Tracheal epithelial cell (primary cell): ENCODE measurements around the gene GNPTAB. TPM values are rescaled to one million over a fixed set of nuclear protein-coding genes. Genes with fewer than 3 reads are reported as not detected.

Experiments used
- total RNA-seq: library from RNA; depleted of rRNA; stranded (reverse); fragments of >200 nt; gene quantifications from 2 replicates; pipeline ENCODE4 v1.2.1, GENCODE V29; 2014

Gene GNPTAB
- total RNA-seq = 17.5 and 20.0 TPM in 2 replicates

DNA sequence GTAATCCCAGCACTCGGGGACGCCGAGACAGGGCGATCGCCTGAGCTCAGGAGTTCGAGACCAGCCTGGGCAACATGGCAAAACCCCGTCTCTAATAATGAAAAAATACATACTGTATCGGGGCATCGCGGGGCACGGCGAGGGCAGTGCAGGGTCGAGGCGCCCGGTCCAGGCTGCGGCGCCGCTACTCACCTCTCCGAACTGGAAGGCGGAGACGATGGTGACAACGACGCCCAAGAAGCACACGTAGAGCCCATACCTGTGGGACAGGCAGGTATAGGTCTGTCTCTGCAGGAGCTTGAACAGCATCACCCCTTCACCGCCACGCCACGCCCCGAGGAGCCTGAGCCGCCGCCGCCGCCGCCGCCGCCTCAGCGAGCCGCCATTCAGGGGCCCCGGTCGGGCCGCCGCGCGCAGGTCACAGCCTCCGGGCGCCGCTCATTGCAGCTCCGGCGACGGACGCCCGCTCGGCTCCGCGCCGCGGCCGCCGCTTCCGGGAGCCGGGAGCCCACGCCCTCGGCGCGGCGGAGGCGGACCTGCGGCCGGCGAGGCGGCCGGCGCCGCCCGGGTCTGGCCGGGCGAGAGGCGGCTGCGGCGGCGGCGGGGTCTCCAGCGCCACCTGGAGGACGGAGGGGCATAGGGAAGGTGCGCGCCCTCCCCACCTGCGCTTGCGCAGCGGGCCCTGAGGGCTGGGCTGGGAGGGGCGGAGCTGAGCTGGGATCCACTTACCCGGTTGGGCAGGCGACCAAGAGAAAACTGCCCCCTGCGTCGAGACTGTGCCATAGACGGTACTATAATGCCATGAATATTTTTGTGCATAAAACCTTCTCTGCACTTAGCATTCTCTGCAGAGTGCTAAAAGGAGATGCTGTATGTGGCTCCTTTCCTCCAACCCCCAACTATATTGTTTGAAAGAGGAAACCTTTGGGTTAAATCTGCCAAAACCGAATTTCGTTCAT, at the start of gene GNPTAB:
Gene GNPTAB (minus strand): TSS at position 593 of the 959 bp plus-strand sequence. CDS start 284 bp downstream, at position 309.

DNA sequence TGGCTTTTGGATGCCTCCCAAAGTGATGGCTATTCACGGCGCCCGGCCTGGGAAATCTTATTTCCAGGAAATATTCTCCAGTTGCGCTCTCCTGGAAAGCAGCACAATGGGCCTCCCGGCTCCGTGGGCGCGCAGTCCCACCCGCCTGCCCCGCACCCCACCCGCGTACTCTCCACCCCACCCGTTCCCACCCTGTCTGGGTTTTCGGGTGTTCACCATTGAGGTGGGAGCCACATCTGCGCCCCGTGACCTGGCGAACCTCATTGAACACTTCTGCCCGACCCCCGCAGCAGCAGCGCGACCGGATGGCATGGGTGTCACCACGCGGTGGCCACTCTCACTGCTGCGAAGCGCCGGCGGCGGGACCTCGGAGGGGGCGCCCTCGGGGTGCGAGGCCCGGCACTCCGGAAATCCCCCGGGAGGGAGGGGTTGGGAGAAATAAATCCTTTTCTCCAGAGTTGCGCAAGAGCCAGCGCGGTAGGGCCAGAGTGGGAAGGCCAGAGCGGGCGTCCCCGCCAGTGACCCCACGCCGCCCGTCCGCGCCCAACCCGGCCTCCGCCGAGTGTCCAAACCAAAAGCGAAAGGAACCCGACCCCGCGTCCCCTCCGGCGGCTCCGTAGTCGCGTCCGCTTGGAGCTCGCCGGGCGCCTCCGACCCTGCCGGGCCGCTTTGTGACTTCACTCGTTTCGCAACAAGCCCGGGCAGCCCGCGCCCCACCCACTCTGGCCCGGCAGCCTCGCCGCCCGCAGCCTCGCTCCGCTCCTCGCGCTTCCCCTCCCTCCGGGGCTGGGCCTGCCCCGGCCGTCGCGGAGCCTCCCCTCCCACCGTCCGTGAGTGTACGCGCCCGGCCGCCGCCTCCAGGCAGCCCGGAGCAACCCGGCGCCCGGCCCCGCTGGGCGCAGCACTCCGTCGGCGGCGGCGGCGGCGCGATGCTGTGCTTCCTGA, 46.4 kb upstream of the GNPTAB start, which contains the start of gene DRAM1:
Gene DRAM1 (plus strand): TSS at position 720 of the 945 bp plus-strand sequence. CDS start 210 bp downstream, at position 930.

DNA sequence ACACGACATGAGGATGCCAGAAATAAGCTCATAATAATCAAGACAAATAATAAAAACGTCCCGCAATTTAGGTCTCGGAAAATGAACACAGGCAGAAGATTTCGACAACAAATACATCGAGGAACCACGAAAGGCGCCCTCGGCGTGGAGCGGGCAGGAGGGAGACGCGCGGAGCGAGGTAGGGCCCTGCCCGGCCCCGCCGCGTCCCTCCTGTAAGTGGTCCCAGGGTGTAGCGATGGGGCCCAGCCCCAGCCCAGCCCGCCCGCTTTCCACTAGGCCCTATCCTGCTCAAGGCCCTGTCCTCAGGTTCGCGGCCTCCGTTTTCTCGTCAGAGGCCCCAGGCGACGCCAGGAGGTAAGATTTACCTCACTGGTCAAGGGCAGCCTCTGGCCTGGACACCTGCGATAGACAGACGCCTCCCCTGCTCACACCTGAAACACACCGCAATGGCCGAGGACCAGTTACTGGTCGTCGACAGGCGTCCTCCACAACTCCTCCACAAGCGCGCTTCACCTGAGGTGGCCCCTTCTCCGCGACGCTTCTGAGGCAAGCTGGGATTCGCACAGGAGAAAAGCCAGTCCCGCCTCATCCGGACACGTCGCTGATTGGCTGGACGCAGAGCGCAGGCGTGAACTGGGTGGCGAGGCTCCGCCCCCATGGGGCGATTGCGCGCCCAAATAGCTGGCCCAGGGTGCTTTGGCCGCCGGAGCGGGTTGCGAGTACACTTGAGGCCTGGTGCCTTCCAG, 91.7 kb downstream of the GNPTAB start, which contains the start of gene SYCP3:
Gene SYCP3 (minus strand): TSS at position 543 of the 746 bp plus-strand sequence. CDS start 1,527 bp downstream, outside the sequence.

DNA sequence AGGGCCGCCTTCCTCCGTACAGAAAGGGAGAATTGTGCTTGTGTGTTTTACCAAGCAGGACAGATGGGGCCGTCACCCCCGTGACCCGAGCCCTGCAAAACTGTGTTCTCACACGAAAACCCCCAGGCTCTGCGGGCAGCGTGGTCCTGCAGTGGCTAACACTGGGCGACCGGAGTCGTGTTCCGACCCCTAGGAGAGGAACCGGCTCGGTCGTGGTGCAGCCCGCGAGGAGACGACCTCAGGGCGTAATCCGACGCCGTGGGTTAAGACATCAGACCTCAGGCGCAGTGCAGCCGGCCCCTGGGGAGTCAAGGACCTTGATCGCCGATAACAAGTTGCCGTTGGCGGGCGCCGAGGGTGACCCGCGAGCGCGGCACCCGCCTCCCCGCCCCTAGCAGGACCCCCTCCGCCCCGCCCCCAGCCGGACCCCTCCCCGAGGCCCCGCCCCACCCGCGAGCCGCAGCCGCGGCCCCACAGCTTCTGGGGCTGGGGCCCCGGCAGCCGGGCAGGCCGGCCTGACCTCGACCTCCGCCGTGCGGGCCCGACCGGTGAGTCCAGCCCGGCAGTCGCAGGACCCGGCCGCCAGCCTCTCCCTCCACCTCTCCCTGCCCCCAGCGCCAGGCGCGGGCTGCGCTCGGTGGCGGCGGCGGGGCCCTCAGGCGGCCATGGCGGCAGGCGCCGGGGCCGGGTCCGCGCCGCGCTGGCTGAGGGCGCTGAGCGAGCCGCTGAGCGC, 133.4 kb downstream of the GNPTAB start, which contains the start of gene CHPT1:
Gene CHPT1 (plus strand): TSS at position 444 of the 733 bp plus-strand sequence. CDS start 222 bp downstream, at position 666.

Other genes with a start within 250 kb of the GNPTAB start
- not detected in 2 replicates for gene MYBPC1, start 236.0 kb downstream of the GNPTAB start, total RNA-seq
- 9.0 and 22.7 TPM in 2 replicates for gene CHPT1, start 133.3 kb downstream of the GNPTAB start, total RNA-seq
- gene SYCP3, start 91.5 kb downstream of the GNPTAB start, total RNA-seq = 0.24 TPM in 1 of 2 replicates, not detected in the other
- gene DRAM1, start 46.6 kb upstream of the GNPTAB start, total RNA-seq = 3.6 and 19.5 TPM in 2 replicates
- 46.3 and 74.9 TPM in 2 replicates for gene WASHC3, start 231.0 kb upstream of the GNPTAB start, total RNA-seq